Measurements from ENCODE around the gene BBS4.

Gene BBS4

GRCh38 chr15:72671525-72671924, 14.5 kb upstream of the BBS4 start:
- no peak for TF ChIP-seq CTCF (IDR thresholded peaks at IDR 0.05; ENCODE audit: low read depth, low read length)
- DNase-seq (ENCODE audit: extremely low read depth, low read depth): no peak

- TF ChIP-seq CTCF (IDR thresholded peaks at IDR 0.05; ENCODE audit: low read depth, low read length): no peak
- DNase-seq (ENCODE audit: extremely low read depth, low read depth): no peak
Observed at GRCh38 chr15:72676838-72677237, 9.2 kb upstream of the BBS4 start.

GRCh38 chr15:72680931-72681330, 5.1 kb upstream of the BBS4 start:
- no peak for DNase-seq (ENCODE audit: extremely low read depth, low read depth)
- TF ChIP-seq CTCF (IDR thresholded peaks at IDR 0.05; ENCODE audit: low read depth, low read length): no peak

- TF ChIP-seq CTCF (IDR thresholded peaks at IDR 0.05; ENCODE audit: low read depth, low read length): no peak
- no peak for DNase-seq (ENCODE audit: extremely low read depth, low read depth)
Observed at GRCh38 chr15:72682772-72683171, 3.2 kb upstream of the BBS4 start.

GRCh38 chr15:72685301-72685924, 594 bp upstream of the BBS4 start:
- DNase-seq (ENCODE audit: extremely low read depth, low read depth): no peak
- no peak for TF ChIP-seq CTCF (IDR thresholded peaks at IDR 0.05; ENCODE audit: low read depth, low read length)

GRCh38 chr15:72688697-72689096, 2.7 kb downstream of the BBS4 start:
- TF ChIP-seq CTCF (IDR thresholded peaks at IDR 0.05; ENCODE audit: low read depth, low read length): no peak
- DNase-seq (ENCODE audit: extremely low read depth, low read depth): no peak

GRCh38 chr15:72690938-72691337, 4.9 kb downstream of the BBS4 start:
- no peak for TF ChIP-seq CTCF (IDR thresholded peaks at IDR 0.05; ENCODE audit: low read depth, low read length)
- DNase-seq (ENCODE audit: extremely low read depth, low read depth): no peak

Measured in AG09319 (cell line).